Osteocyte (in vitro differentiated cells): ENCODE measurements around the gene TPCN2. TPM values are rescaled to one million over a fixed set of nuclear protein-coding genes. Genes with fewer than 3 reads are reported as not detected.

Experiments used
- DNase-seq: peaks from one replicate; pipeline ENCODE4 v3.0.0; 2021; ENCODE audit warnings: mixed read lengths; ENCODE audit not compliant: unreplicated experiment; ENCODE audit errors: extremely low spot score
- H3K27ac Mint-ChIP-seq: one replicate; pipeline ENCODE4 v1.8.0; 2021; ENCODE audit warnings: mild to moderate bottlenecking, mixed read lengths; ENCODE audit not compliant: unreplicated experiment
- H3K27me3 Mint-ChIP-seq: one replicate; pipeline ENCODE4 v1.8.0; 2021; ENCODE audit warnings: mixed read lengths; ENCODE audit not compliant: unreplicated experiment
- H3K36me3 Mint-ChIP-seq: one replicate; pipeline ENCODE4 v1.8.0; 2021; ENCODE audit warnings: mixed read lengths; ENCODE audit not compliant: unreplicated experiment
- H3K4me1 Mint-ChIP-seq: one replicate; pipeline ENCODE4 v1.8.0; 2021; ENCODE audit warnings: mixed read lengths; ENCODE audit not compliant: unreplicated experiment
- H3K4me3 Mint-ChIP-seq: one replicate; pipeline ENCODE4 v1.8.0; 2021; ENCODE audit warnings: mild to moderate bottlenecking, moderate library complexity, mixed read lengths; ENCODE audit not compliant: unreplicated experiment
- H3K9me3 Mint-ChIP-seq: one replicate; pipeline ENCODE4 v1.8.0; 2021; ENCODE audit warnings: mixed read lengths; ENCODE audit not compliant: unreplicated experiment
- total RNA-seq: library from RNA; stranded (reverse); gene quantifications from 2 replicates; pipeline ENCODE4 v1.2.1, GENCODE V29; 2021
- TF ChIP-seq, protein P1 (sequence below): fragments of 200-600 bp; sonication (generic); IDR thresholded peaks from 2 replicates; pipeline ENCODE4 v1.5.0; 2021; ENCODE audit warnings: antibody characterized with exemption, mild to moderate bottlenecking, moderate library complexity

Gene TPCN2
- total RNA-seq, 1 donor from 2014 or later, result 22.4 TPM

- Mint-ChIP-seq H3K27me3 (no peaks in the 10 kb centered on the region), H3K4me1 (peaks cover 7% of the 10 kb centered on the region), H3K27ac (no peak overlapping the region), H3K9me3 (no peaks in the 10 kb centered on the region), H3K36me3 (peaks cover 8% of the 10 kb centered on the region), H3K4me3 (no peak overlapping the region)
- no peak for DNase-seq
- TF ChIP-seq, protein P1, sequence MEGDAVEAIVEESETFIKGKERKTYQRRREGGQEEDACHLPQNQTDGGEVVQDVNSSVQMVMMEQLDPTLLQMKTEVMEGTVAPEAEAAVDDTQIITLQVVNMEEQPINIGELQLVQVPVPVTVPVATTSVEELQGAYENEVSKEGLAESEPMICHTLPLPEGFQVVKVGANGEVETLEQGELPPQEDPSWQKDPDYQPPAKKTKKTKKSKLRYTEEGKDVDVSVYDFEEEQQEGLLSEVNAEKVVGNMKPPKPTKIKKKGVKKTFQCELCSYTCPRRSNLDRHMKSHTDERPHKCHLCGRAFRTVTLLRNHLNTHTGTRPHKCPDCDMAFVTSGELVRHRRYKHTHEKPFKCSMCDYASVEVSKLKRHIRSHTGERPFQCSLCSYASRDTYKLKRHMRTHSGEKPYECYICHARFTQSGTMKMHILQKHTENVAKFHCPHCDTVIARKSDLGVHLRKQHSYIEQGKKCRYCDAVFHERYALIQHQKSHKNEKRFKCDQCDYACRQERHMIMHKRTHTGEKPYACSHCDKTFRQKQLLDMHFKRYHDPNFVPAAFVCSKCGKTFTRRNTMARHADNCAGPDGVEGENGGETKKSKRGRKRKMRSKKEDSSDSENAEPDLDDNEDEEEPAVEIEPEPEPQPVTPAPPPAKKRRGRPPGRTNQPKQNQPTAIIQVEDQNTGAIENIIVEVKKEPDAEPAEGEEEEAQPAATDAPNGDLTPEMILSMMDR, result no peak
Observed at GRCh38 chr11:69066122-69067112, 17.7 kb downstream of the TPCN2 start.

GRCh38 chr11:69067200-69067599, 18.5 kb downstream of the TPCN2 start:
- DNase-seq, result no peak
- Mint-ChIP-seq H3K36me3 (peaks cover 8% of the 10 kb centered on the region), H3K9me3 (no peaks in the 10 kb centered on the region), H3K4me3 (no peak overlapping the region), H3K27ac (no peak overlapping the region), H3K27me3 (no peaks in the 10 kb centered on the region), H3K4me1 (peaks cover 7% of the 10 kb centered on the region)
- TF ChIP-seq, protein P1, result no peak

DNA sequence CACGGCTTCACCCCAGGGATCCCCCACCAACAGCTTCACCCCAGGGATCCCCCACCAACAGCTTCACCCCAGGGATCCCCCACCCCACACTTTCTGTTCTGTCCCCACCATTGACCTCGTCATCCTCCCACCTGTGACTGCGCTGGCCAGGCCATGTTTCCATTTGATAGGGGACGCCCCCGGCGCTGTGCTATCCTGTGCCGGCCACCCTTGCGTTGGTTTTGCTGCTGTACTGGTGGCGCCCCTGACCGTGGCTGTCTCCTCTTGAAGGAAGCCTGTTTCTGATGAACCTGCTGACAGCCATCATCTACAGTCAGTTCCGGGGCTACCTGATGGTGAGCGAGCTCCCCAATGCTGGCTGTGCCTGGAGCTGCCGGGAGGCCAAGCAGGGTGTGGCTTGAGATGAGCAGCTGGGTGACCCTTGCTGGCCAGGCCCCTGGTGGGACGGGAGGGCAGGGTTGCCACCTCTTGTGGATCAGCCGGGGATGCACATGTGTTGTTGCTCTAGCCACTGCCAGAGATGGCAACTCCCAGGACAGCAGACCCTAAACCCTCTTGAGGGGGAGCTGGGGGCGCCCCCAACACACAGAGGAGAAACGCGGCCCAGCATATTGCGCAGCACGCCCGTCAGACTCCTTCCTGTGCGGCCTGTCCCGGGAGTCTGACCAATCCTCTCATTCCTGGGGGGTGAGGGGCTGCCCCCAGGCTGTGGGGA, 22.5 kb downstream of the TPCN2 start:
- peaks cover 11% of the 10 kb centered on the region for H3K36me3 Mint-ChIP-seq
- TF ChIP-seq, protein P1, result no peak
- no peaks in the 10 kb centered on the region for H3K9me3 Mint-ChIP-seq
- no peak overlapping the region for H3K27ac Mint-ChIP-seq
- no peak for DNase-seq
- H3K4me3 Mint-ChIP-seq, result no peak overlapping the region
- peaks cover 11% of the 10 kb centered on the region for H3K4me1 Mint-ChIP-seq
- no peaks in the 10 kb centered on the region for H3K27me3 Mint-ChIP-seq

DNA sequence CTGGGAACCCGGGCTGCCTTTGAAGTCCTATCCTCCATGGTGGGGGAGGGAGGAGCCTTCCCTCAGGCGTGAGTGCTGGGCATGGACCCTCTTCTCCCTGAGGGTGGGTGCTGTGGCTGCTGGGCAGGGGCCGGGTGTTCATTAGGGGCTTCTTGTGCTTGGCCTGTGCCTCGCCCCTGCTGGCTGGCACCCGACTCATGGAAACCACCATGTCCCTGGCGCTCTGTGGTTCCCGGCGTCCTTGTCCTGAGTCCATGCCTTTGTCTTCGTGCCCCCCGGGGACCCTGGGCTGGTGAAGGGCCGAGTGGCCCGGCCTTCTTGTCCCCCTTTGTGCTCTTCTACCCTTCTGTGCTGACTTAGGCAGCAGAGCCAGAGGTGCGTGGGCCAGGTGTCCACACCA, 23.2 kb downstream of the TPCN2 start:
- Mint-ChIP-seq H3K27ac (no peak overlapping the region), H3K36me3 (peaks cover 11% of the 10 kb centered on the region), H3K4me1 (peaks cover 10% of the 10 kb centered on the region), H3K9me3 (no peaks in the 10 kb centered on the region), H3K27me3 (no peaks in the 10 kb centered on the region), H3K4me3 (no peak overlapping the region)
- TF ChIP-seq, protein P1, result no peak
- no peak for DNase-seq

DNA sequence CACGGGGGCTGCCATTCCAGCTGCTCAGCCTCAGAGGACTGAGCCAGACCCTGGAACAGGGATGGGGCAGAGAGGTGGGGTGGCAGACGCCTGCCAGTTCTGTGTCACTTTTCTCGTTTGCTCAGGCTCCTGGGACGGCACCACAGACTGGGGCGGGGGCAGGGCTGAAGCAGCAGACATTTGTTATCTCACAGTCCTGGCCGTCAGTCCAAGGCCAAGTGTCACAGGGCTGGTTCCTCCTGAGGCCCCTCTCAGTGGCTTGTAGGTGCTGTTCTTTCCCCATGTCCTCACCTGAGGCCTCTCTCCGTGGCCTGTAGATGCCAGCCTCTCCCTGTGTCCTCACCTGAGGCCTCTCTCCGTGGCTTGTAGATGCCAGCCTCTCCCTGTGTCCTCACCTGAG, 24.7 kb downstream of the TPCN2 start:
- peaks cover 10% of the 10 kb centered on the region for H3K4me1 Mint-ChIP-seq
- TF ChIP-seq, protein P1, result no peak
- no peak overlapping the region for H3K4me3 Mint-ChIP-seq
- H3K36me3 Mint-ChIP-seq, result peaks cover 13% of the 10 kb centered on the region
- DNase-seq, result no peak
- no peaks in the 10 kb centered on the region for H3K27me3 Mint-ChIP-seq
- no peak overlapping the region for H3K27ac Mint-ChIP-seq
- no peaks in the 10 kb centered on the region for H3K9me3 Mint-ChIP-seq
